Measurements from ENCODE around the gene KBTBD13.
"Not testable (repeated sequence)": the region's sequence is repeated elsewhere in the genome, so short reads cannot be mapped to it uniquely, and the experiment has no call there.

Gene KBTBD13

DNA sequence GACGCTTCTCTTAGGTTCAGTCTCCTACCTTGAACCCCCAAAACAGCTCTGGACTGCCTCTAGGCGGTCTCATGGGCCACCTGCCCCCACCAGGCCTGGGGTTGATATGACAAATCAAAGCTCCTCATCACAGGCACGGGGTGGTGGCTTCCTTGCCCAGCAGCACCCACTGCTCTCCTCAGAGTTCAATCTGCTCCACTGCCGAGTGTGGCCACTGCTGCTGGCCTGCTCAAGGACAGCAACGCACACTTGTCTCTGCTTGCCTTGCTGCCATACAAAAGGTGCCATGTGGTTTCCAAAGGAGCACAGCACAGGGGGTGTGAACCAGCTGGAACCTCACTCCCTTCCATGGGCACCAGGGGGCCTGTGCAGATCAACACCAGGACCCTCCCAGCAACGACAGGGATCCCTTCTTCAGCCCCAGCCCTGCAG, 10.2 kb downstream of the KBTBD13 start:
- in situ Hi-C loops (cut with HindIII; ENCODE audit: low sequenced_read_pairs) = no loop called here

DNA sequence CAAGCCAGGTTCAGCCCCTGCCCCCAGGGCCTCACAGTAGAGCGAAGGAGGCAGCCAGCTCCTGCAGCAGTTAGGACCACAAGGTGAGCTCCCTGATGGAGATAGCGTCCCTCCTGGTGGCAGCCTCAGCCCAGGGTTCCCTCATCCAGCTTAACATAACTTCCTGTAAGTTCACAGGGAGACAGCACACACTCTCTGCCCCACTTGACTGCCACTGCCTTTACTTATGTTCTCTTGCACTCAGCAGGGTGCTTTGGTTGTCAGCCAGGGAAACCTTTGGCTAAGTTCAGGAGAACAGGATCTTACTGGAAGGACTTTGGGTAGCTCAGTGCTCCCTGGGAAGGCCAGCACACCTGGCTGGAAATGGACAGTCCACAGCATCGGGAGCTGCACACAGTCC, 10.9 kb downstream of the KBTBD13 start:
- in situ Hi-C loops (cut with HindIII; ENCODE audit: low sequenced_read_pairs) = no loop called here

DNA sequence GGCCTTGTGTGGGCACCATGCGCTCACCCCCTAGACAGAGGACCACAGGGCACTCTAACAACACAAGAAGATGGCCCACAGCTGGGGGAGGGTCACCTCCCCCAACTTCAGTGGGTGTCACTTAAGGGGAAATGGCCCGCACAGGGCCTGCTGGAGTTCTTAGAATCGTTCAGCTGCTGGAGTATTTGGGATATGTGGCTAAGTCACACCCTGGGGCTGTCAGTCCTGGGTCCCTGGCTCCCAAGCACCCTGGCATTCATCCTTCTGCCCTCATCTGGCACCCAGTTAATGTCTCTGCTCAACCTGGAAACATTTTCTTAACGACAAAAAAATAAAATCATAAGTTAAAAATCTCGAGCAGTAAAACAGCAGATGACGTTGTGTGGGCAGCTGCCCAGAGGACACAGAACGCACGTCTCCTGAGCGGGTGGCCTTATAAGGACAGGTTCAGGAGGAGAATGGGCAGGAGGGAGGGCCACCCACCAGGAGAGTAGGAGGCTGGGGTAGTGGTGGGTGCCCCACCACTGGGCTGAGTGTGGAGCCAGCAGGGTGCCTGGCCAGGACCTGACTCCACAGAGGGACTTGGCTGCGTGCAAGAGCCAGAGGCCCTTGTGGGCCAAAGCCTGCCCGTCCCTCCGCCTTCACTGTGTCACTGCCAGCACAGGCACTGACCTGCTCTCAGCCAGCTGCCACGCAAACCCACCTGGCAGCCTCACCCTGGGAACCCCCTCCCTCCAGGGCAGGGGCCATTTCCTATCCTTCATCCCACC, 11.5 kb downstream of the KBTBD13 start:
- in situ Hi-C loops (cut with HindIII; ENCODE audit: low sequenced_read_pairs) = no loop called here

DNA sequence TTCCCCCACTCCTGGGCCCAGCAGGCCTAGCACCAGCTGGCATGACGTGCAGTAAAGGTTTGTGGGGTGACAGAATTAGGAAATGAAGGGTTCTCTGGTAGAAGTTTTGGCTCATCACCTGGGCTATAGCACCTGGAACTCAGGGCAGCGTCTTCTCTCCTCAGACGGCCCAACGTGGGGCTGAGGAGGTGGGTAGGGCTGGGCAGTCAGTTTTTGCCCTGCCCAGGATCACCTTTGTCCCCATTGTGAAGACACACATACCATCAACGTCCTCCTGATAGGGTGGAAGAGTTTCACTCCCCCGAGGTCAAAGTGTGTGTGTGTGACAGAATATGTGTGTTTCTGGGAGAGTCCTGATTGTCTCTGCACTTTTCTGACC, 12.1 kb downstream of the KBTBD13 start:
- in situ Hi-C loops (cut with HindIII; ENCODE audit: low sequenced_read_pairs) = no loop called here

DNA sequence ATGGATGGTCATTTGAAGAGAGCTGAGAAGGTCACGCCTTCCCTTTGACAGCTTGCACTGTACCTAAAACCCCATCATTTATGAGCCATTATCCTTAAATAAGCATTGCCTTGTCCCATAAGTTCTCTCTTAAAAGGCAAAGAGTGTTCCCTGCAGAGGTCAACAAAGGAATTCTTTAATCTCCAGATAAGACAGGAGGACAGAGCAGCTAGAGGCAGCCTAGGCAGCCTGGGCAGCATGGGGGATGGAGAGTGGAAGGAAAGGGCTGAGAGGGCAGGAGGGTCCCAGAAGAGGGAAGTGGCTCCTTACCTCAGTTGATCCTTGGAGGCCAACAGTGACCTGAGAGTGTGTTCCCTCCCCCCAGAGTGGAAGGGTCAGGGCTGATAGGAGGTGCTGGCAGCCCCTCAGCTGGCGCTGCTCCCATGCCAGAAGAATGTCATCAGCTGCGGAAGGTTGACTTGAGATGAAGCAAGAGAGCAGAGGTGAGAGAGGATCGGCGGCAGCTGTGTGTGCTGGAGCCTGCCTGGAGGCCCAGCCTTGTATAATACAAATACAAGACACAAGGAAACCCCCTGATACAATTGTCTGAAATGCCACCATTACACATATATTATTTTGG, 12.8 kb downstream of the KBTBD13 start:
- in situ Hi-C loops (cut with HindIII; ENCODE audit: low sequenced_read_pairs) = no loop called here

DNA sequence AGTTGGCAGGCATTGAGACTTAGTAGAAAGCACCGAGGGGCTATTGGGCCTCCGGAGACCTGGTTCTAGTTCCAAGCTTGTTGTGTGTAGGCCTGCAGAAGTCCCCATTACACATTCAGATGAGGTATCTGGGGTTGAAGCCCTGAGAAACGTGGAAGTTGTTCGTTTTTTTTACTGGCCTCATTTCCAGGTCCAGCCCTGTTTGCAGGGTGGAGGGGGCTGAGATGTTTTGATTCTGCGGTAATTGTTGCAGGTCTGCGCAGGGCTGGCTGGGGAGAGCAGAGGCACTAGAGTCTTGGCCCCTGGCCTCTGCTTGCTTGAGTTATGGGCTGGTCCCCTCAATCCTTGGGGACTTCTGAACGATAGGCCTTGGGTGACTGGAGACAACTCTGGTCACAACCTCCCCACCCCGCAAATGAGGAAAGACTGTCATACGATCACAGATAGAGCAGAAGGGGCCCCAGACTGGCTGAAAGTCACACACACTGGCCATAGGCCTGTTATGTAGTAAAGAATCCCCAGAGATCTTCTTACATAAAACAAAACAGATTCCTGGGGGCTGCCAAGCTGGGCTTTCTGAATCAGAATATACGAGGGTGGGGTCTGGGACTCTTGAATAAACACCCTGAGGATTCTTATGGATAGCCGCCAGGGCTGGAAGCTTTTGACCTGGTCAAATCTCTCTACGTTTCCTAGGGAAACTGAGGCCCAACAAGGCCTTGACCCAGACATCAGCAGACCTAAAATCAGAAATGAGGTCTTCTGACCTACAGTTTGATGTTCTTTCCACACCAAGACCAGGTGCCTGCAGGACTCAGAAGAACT, 15.6 kb downstream of the KBTBD13 start:
- in situ Hi-C loops (cut with HindIII; ENCODE audit: low sequenced_read_pairs) = no loop called here

DNA sequence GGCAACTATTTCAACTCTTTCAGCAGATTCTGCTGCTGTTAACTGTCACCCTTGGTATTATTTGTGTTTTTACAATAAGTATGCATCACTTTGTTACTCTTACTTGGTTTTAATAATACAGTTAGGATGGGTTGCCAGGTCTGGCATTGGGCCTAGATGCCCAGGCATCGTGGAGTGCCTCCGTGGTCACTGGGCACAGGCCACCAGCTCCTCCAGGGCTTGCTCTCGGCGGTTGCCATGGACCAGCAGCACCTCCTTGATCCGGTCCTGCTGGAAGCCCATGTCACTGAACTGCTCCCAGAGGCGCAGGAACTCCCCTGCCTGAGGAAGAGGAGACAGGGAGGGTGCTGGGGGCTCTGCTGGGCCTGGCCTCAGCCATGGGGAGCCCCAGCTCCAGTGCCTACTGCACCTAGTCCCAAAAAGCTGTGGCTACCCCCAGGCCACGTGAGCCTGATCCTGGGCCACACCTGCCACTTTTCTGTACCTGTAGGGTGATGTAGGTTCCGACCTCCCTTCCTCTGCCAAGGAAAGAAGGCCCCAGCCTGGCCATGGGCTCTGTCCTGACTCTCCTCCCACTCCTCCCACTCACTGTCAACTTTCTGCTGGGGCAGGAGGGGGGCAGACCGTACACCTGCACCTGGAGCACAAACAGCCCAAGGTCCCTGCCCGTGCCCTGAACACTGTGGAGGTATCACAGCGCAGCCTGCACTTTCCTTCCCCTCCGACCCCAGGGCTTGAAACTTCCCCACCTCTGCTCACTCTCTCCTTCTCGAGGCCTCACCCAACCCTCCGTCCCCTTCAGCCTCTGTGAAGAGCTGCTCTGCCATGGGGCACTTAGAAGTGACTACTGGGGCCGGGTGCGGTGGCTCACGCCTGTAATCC, 16.6 kb downstream of the KBTBD13 start:
- in situ Hi-C loops (cut with HindIII; ENCODE audit: low sequenced_read_pairs) = no loop called here

DNA sequence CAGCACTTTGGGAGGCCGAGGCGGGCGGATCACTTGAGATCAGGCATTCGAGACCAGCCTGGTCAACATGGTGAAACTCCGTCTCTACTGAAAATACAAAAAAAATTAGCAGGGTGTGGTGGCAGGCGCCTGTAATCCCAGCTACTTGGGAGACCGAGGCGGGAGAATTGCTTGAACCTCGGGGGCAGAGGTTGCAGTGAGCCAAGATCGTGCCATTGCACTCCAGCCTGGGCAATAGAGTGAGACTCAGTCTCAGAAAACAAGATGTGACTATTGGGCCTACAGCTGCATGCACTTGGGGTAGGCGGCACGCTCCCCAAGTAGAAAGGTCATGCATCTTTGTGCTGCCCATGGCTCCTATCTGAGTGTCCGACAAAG, 17.2 kb downstream of the KBTBD13 start:
- in situ Hi-C loops (cut with HindIII; ENCODE audit: low sequenced_read_pairs) = not testable (repeated sequence)

DNA sequence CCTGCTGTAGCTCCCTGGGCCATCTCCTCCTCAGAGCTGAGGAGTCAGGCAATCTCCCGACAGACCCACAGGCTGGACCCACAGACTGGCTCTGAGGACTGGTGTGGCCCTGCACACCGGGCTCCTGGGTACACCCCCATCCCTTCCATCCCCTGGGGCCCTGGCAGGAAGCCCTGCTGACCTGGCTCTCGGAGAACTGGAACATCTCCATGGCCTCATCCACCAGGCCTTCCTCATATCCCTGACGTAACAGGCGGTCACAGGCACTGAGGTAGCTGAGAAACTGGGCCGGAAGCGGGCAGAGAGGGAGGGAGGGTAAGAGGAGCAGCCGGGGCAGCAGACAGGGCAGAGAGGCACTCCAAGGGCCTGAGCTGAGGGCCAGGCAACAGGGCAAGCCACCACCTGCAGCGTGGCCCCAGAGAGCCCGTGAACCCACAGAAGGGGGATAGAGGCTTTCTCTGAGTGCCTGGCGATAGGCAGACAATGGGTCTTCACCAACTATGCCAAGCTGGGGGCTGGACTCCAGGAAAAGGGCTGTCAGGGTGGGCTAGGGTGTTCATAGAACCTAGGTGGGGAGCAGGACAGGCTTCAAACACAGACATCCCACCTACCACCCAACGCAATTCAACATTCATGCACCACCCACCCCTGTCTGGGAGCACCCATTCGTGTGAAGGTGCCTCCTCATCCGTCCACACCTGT, 17.9 kb downstream of the KBTBD13 start:
- in situ Hi-C loops (cut with HindIII; ENCODE audit: low sequenced_read_pairs) = no loop called here

DNA sequence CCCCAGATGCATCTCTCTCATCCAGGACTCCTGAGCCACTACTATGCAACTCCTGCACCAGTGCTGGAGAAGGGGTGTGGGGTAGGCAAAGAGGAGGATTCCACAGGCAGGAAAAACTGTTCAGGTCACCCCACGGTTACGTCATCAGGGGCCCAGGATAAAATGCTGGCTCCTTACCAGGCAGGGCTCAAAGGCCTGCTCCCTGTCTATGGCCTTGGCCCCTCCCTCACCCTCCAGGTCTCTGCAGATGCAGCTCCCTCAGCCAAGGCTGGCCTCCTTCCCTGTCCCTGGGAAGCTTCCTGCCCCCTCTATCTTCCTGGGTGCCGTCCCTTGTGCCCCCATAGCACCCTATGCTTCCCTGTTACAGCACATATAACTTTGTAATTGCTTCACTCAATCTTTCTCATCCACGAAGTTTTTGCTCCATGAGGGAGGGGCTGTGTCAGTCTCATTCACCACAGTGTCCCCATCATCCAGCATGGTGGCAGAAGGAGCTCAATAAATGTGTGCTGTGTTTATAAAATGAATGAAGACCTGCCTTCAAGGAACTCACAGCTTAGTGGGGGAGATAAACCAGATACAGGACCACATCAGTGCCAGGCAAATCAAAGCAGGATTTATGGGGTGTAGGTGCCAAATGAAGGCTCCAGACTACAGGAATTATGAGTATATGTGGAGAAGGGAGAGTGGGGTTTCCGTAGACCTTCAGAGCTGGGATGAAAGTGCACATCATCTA, 18.6 kb downstream of the KBTBD13 start:
- in situ Hi-C loops (cut with HindIII; ENCODE audit: low sequenced_read_pairs) = no loop called here

DNA sequence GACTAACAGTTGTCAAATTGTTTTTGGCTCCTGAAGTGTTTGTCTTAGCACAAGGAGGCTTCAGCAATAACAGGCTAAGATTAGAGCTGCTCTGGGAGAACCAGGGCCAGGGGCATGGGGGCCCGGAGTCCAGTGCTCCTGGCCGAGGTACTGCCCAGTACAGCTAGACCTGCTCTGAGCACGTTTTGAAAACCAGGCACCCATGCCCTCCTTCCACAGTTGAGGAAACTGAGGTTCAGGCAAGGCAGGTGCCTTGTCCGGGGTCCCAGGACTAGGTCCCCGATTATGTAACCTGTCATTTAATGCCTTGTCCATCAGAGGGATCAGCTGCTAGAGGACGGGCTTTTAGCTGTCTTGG, 19.2 kb downstream of the KBTBD13 start:
- in situ Hi-C loops (cut with HindIII; ENCODE audit: low sequenced_read_pairs) = no loop called here

DNA sequence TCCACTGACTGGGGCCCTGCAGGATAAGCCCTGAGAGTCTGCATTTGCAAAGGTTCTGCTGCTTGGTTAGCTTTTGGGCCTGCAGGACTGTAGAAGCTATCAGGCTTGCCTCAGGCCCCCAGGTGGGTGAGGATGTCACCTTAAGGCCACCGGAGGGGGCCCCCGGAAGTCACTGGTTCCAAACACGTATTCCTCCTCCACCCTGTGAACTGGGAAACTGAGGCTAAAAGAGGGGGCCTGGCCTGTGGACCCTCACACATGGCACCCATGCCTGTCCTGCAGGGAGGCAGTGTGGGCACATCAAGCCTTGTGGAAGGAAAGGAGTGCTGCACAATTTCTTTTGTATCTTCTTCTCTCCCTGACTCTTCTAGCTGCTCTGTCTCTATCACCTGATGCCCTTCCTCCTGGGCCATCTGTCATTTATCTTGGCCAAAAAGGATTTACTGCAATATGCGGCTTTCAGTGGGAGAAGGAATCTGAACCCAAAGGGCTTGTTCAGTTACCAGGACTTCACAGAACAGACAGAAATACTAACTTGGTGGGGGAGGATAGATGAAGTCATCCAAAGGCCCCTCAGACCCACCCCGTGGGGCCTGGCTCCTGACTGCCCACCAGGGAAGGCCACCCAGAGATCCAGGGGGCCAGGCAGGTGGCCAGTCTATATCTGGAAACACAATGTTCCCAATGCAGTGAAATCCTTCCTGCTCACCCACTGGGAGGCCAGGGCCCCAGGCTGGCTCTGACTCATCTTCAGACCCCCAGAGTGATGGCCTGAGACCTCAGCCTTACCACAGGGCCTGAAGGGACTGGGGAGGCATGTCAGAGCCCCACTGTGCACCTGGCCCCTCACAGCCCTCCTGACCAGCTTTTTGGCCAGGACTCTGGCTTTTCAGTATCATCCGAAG, 20.2 kb downstream of the KBTBD13 start:
- in situ Hi-C loops (cut with HindIII; ENCODE audit: low sequenced_read_pairs) = no loop called here

DNA sequence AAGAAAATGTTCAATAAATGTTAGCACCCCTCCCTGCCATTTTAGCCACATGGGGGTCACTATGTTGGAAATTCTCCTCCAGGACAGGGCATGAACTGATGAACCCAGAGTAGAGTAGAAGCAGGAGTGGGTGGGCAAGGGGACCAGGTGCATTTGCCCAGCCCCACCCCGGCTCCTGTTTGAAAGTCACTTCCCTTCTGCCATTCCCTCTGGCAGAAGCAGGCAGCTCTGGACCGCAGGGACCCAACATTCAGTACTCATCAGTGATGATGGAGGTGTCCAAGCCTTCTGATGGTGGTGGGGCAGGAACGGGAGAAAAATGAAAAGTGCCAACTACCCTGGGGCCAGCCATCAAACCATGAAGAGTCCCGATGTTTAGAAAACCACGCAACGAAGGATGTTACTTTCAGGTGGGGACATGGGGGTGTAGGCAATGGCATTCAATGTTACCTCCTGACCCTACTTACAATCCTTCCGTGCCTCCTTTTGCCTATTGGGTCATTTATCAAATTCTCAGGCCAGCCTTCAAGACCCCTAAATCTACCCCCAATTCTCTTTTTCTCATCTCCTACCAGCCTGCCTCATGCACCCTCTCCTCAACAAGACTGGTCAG, 21.2 kb downstream of the KBTBD13 start:
- in situ Hi-C loops (cut with HindIII; ENCODE audit: low sequenced_read_pairs) = no loop called here

DNA sequence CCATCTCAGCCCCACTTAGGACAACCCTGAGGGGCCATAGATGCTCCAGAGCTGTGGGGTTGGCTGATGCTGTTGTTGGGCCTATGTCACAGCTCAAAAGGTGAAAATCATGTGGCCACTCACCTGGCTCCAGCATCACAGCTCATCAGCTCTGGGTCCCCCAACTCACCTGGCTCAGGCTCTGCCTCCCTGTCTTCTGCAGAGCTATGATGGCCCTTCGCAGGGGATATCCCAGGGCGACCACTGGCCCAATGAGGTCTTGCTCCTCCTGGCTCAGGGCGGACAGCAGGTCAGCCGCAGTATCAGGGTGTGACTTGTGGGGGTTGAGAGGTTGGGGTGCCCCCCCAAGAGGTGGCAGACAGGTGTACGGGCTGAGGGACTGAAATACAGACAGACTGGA, 22.8 kb downstream of the KBTBD13 start:
- in situ Hi-C loops (cut with HindIII; ENCODE audit: low sequenced_read_pairs) = no loop called here

DNA sequence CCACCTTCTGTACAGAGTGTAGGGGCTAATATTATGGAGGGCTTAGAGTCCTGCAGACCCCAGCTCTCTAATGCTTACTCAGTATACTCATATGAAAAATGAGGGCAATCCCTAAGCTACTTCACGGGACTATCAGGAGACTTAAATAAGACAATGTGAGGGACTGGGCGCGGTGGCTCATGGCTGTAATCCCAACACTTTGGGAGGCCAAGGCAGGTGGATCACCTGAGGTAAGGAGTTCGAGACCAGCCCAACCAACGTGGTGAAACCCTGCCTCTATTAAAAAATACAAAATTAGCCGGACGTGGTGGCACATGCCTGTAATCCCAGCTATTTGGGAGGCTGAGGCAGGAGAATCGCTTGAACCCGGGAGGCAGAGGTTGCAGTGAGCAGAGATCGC, 23.3 kb downstream of the KBTBD13 start:
- in situ Hi-C loops (cut with HindIII; ENCODE audit: low sequenced_read_pairs) = loop anchor here (5.0 kb wide), 1 partner anchor 48 kb away; no protein-coding TSS in a partner anchor

DNA sequence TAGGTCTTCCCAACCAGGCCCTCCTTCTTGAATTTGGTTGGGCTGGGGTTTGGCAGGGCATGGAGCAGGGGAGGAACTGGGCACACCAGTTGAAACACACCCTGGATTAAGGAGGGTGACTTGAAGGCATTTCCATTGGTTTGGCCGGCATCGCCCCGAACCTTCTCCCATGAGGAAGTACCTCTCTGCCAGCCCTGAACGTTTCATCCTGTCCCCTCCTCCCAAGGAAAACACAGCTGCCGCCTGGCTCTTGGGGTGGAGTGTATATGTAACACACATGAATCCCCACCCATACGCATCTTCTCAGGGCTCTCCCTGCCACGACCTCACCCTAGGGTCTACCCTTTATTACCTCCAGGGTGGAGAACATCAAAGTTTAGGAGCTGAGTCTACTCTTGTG, 23.9 kb downstream of the KBTBD13 start:
- in situ Hi-C loops (cut with HindIII; ENCODE audit: low sequenced_read_pairs) = loop anchor here (5.0 kb wide), 1 partner anchor 48 kb away; no protein-coding TSS in a partner anchor

DNA sequence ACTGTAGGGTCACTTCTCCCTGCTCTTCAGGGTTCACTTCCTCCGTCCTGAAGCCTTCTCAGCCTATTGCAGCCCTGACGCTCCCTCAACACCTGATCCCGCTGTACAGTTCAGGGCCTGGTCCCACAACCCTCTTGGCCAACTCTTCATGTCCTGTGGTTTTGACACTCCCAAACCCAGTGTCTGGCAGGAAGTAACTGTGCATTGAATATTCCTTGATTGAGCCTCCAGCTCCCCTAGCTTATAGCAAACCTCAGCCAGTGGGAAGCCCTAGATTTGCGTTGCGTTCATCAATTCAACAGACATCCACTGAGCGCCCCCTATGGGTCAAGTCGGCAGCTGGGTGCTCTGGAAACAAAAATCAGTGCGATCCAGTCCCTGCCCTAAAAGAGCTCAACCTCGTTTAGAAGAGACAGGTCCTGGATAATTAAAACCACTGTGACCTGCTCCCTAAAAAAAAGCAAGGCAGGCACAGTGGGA, 24.9 kb downstream of the KBTBD13 start:
- in situ Hi-C loops (cut with HindIII; ENCODE audit: low sequenced_read_pairs) = loop anchor here (5.0 kb wide), 1 partner anchor 49 kb away; no protein-coding TSS in a partner anchor
